HepG2 (cell line): ENCODE results near the gene REST. TPM values are rescaled to one million over a fixed set of nuclear protein-coding genes. Genes with fewer than 3 reads are reported as not detected.

ENCODE experiments used
- ATAC-seq: fragments of 200-7000 bp; cut with Tn5 transposase; 3 replicates; pipeline ENCODE4 v1.9.1; 2020; ENCODE audit warnings: mild to moderate bottlenecking, moderate library complexity
- BruUV-seq: library from RNA; stranded (reverse); fragments of 400-500 nt; replicated peaks from 2 replicates; lab custom pipeline; 2021; lab: Mats Ljungman, UMichigan
- CTCF ChIA-PET: fragments of 300-600 bp; formaldehyde crosslinking; extraction: SDS; loops from one replicate; lab custom pipeline; 2021; ENCODE audit warnings: low total read pairs, inconsistent platforms, low intra/inter-chr PET ratio; lab: Yijun Ruan, JAX
- POLR2A ChIA-PET: fragments of 350-600 bp; sonication (Branson Sonifier 250); formaldehyde crosslinking; loops from one replicate; lab custom pipeline; 2020; ENCODE audit warnings: antibody characterized with exemption, inconsistent platforms; lab: Yijun Ruan, JAX
- DNase-seq: peaks from one replicate; pipeline ENCODE4 v3.0.0-alpha.2; 2015; ENCODE audit warnings: low spot score
- FAIRE-seq: peaks from 3 replicates; lab custom pipeline; 2011; peaks lifted over from hg19 to GRCh38; lab: Jason Lieb, UNC
- H2AFZ ChIP-seq: one replicate; pipeline ENCODE4 v1.6.1; 2011; ENCODE audit warnings: low read length, inconsistent platforms
- H3K27ac ChIP-seq: fragments of 300-600 bp; 3 replicates; pipeline ENCODE4 v1.8.0; 2011; ENCODE audit warnings: mixed run types, mild to moderate bottlenecking, mixed read lengths, low read length, inconsistent platforms; ENCODE audit not compliant: insufficient read depth; ENCODE audit errors: extremely low read length
- H3K27me3 ChIP-seq, 2 experiments: fragments of 200-600 bp in 1 of 2; 2 replicates in 1 of 2; 3 replicates in 1 of 2; pipeline versions ENCODE4 v1.6.0 to v1.8.0; 2011; ENCODE audit warnings: low read length in 2 of 2, mild to moderate bottlenecking in 2 of 2, moderate library complexity in 2 of 2, inconsistent platforms in 1 of 2; ENCODE audit not compliant: insufficient read depth in 2 of 2, control insufficient read depth in 1 of 2
- H3K36me3 ChIP-seq, 2 experiments: fragments of 200-600 bp in 1 of 2; replicated peaks in 1 of 2; 2 replicates in 1 of 2; 3 replicates in 1 of 2; pipeline versions ENCODE4 v1.5.1 to v1.8.0; 2011; ENCODE audit warnings: low read length in 2 of 2, inconsistent platforms in 1 of 2; ENCODE audit not compliant: insufficient read depth in 2 of 2, control insufficient read depth in 1 of 2
- H3K4me1 ChIP-seq: 2 replicates; pipeline ENCODE4 v1.5.1; 2012; ENCODE audit warnings: low read length, inconsistent platforms; ENCODE audit not compliant: insufficient read depth
- H3K4me2 ChIP-seq: 2 replicates; pipeline ENCODE4 v1.6.0; 2011; ENCODE audit warnings: low read depth, low read length, inconsistent platforms
- H3K4me3 ChIP-seq, 3 experiments: fragments of 200-600 bp in 1 of 3; sonication (generic), shearing (Covaris generic) in 1 of 3; replicated peaks in 1 of 3; 2 replicates each; pipeline ENCODE4 v1.5.1; 2011 to 2016; ENCODE audit warnings: low read length in 3 of 3, inconsistent platforms in 2 of 3, low read depth in 2 of 3, mild to moderate bottlenecking in 2 of 3, control low read depth in 1 of 3, mixed read lengths in 1 of 3; ENCODE audit not compliant: insufficient read depth in 1 of 3
- H3K79me2 ChIP-seq: one replicate; pipeline ENCODE4 v1.6.1; 2011; ENCODE audit warnings: low read length, inconsistent platforms; ENCODE audit not compliant: insufficient read depth
- H3K9ac ChIP-seq: 2 replicates; pipeline ENCODE4 v1.6.0; 2011; ENCODE audit warnings: mild to moderate bottlenecking, low read depth, low read length, inconsistent platforms; ENCODE audit not compliant: insufficient read depth
- H3K9me3 ChIP-seq: 2 replicates; pipeline ENCODE4 v1.5.1; 2012; ENCODE audit warnings: mild to moderate bottlenecking, low read length
- H4K20me1 ChIP-seq: 2 replicates; pipeline ENCODE4 v1.6.0; 2011; ENCODE audit warnings: inconsistent platforms, mild to moderate bottlenecking, low read length, moderate library complexity; ENCODE audit not compliant: insufficient read depth
- CENPX ChIP-seq: sonication (generic); formaldehyde crosslinking; IDR thresholded peaks from 2 replicates; pipeline ENCODE4 v1.9.0; 2021; ENCODE audit warnings: mild to moderate bottlenecking, missing genetic modification reagents, moderate library complexity
- CERS6 ChIP-seq: sonication (generic); formaldehyde crosslinking; IDR thresholded peaks from 2 replicates; pipeline ENCODE4 v1.5.0; 2020; ENCODE audit warnings: missing genetic modification reagents
- CSRNP1 ChIP-seq: sonication (generic); formaldehyde crosslinking; IDR thresholded peaks from 2 replicates; pipeline ENCODE4 v1.8.1; 2023; ENCODE audit warnings: mild to moderate bottlenecking, missing genetic modification reagents
- IKZF1 ChIP-seq: fragments of 450-650 bp; IDR thresholded peaks from 2 replicates; pipeline ENCODE4 v1.7.1; 2016
- MAFF ChIP-seq: IDR thresholded peaks from 2 replicates; pipeline ENCODE4 v1.6.1; 2011; ENCODE audit warnings: low read depth, low read length, improper control_type of control experiment
- MAFK ChIP-seq, 2 experiments: IDR thresholded peaks in 1 of 2; conservative IDR thresholded peaks in 1 of 2; 2 replicates each; pipeline ENCODE4 v1.6.1; 2011; ENCODE audit warnings: improper control_type of control experiment in 2 of 2, low read length in 2 of 2
- PAWR ChIP-seq: sonication (generic); formaldehyde crosslinking; IDR thresholded peaks from 2 replicates; pipeline ENCODE4 v1.4.0; 2020; ENCODE audit warnings: missing genetic modification reagents, mild to moderate bottlenecking, borderline replicate concordance
- PRMT3 ChIP-seq: sonication (generic); formaldehyde crosslinking; IDR thresholded peaks from 2 replicates; pipeline ENCODE4 v1.8.1; 2022; ENCODE audit warnings: low read depth, mild to moderate bottlenecking, moderate library complexity, missing genetic modification reagents, borderline replicate concordance
- SMC3 ChIP-seq: IDR thresholded peaks from 2 replicates; pipeline ENCODE4 v1.6.1; 2011; ENCODE audit warnings: low read length, improper control_type of control experiment
- TRAFD1 ChIP-seq: sonication (generic); formaldehyde crosslinking; IDR thresholded peaks from 2 replicates; pipeline ENCODE4 v1.5.1; 2020; ENCODE audit warnings: missing genetic modification reagents, mild to moderate bottlenecking, borderline replicate concordance
- XRCC5 ChIP-seq: fragments of 200-400 bp; formaldehyde crosslinking; optimal IDR thresholded peaks from 2 replicates; pipeline ENCODE3; 2017; ENCODE audit warnings: mild to moderate bottlenecking, low read length
- ZNF260 ChIP-seq: sonication (generic); formaldehyde crosslinking; IDR thresholded peaks from 2 replicates; pipeline ENCODE4 v1.4.0; 2020; ENCODE audit warnings: missing genetic modification reagents, low read depth, mild to moderate bottlenecking, borderline replicate concordance
- ZNF652 ChIP-seq: IDR thresholded peaks from 2 replicates; pipeline ENCODE4 v1.6.1; 2016; ENCODE audit warnings: low read depth, borderline replicate concordance
- WGBS: methylation state at CpG from one replicate; pipeline ENCODE4 v1.1.6; 2017; ENCODE audit warnings: low lambda C conversion rate; 5-methylcytosine and 5-hydroxymethylcytosine counted together
- in situ Hi-C: cut with HindIII; loops from 2 replicates; pipeline ENCODE4 v1.10.0; 2017; ENCODE audit warnings: low pct_unique_long_range_greater_than_20kb; ENCODE audit not compliant: extremely low pct_ligation_motif_present
- intact Hi-C: fragments of 100-400 bp; cut with micrococcal nuclease; formaldehyde crosslinking; loops from one replicate; pipeline ENCODE4 v1.10.0; 2022; ENCODE audit not compliant: unreplicated experiment
- polyA plus RNA-seq, 8 experiments: library from polyadenylated mRNA; depleted of rRNA in 3 of 8; stranded (reverse) in 7 of 8; unstranded in 1 of 8; fragments of >200 nt; fragmentation: Illumina TruSeq in 4 of 8; extraction: Trizol in 4 of 8; gene quantifications; 2 replicates each; pipeline versions ENCODE4 v1.2.1 to v1.2.3, GENCODE V29; 2011 to 2016; ENCODE audit warnings: low read depth in 4 of 8, missing spikeins in 1 of 8, mixed read lengths in 1 of 8; ENCODE audit not compliant: insufficient read depth in 1 of 8
- total RNA-seq, 5 experiments: library from RNA; depleted of rRNA; stranded (reverse); fragments of >200 nt; fragmentation: Illumina TruSeq; extraction: Trizol; gene quantifications; 2 replicates each; pipeline ENCODE4 v1.2.3, GENCODE V29; 2016; ENCODE audit warnings: low read depth in 1 of 5

Gene REST
- total and polyA plus RNA-seq, 2 of the 13 experiments (the other 11 are each of a cell fraction or from before 2014, with no cell fraction given) = 12.7 to 22.4 TPM

GRCh38 chr4:56927196-56927595, 19.5 kb downstream of the REST start:
- no peaks in the 10 kb centered on the region for H4K20me1 ChIP-seq
- H3K9me3 ChIP-seq = no peaks in the 10 kb centered on the region
- TF ChIP-seq CERS6 (CRISPR knock-in tag) (no peak), CSRNP1 (CRISPR knock-in tag) (no peak), MAFK (conservative IDR thresholded peaks at IDR 0.05 in 1 of 2, IDR thresholded peaks at IDR 0.05 in 1 of 2; ENCODE audit: low read length in 2 of 2) (peak; percentile 73 to 85), CENPX (CRISPR knock-in tag) (no peak), MAFF (peak; percentile 87)
- no peak overlapping the region for H2AFZ ChIP-seq
- no peak overlapping the region for H3K4me2 ChIP-seq
- ATAC-seq = no peak
- DNase-seq = no peak
- no peaks in the 10 kb centered on the region for H3K27me3 ChIP-seq
- H3K36me3 ChIP-seq = peaks cover 12 to 42% of the 10 kb centered on the region in 2 experiments; a peak in 4 of 5 replicates
- POLR2A ChIA-PET = interaction anchor here (1.2 kb wide), 1 partner anchor 18 kb away, joined by 3 read pairs; no protein-coding TSS in a partner anchor
- no peak for FAIRE-seq
- CTCF ChIA-PET = no interaction called here
- in situ Hi-C loops = no loop called here
- WGBS = 77% methylated on average over 2 of the region's 2 CpGs
- no peak overlapping the region for H3K9ac ChIP-seq
- no peak overlapping the region for H3K27ac ChIP-seq
- peaks cover 5% of the 10 kb centered on the region for H3K79me2 ChIP-seq
- no peaks in the 10 kb centered on the region for H3K4me1 ChIP-seq
- no peak overlapping the region for H3K4me3 ChIP-seq
- BruUV-seq = no TSS peak
- intact Hi-C loops = no loop called here

DNA sequence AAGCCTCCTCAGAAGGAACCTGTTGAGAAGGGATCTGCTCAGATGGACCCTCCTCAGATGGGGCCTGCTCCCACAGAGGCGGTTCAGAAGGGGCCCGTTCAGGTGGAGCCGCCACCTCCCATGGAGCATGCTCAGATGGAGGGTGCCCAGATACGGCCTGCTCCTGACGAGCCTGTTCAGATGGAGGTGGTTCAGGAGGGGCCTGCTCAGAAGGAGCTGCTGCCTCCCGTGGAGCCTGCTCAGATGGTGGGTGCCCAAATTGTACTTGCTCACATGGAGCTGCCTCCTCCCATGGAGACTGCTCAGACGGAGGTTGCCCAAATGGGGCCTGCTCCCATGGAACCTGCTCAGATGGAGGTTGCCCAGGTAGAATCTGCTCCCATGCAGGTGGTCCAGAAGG, 22.9 kb downstream of the REST start:
- H2AFZ ChIP-seq = no peak overlapping the region
- H3K27ac ChIP-seq = no peak overlapping the region
- no peak overlapping the region for H3K9ac ChIP-seq
- no peaks in the 10 kb centered on the region for H3K9me3 ChIP-seq
- no peaks in the 10 kb centered on the region for H3K27me3 ChIP-seq
- no peaks in the 10 kb centered on the region for H3K4me1 ChIP-seq
- no TSS peak for BruUV-seq
- CTCF ChIA-PET = no interaction called here
- H3K36me3 ChIP-seq = peaks cover 10 to 36% of the 10 kb centered on the region in 2 experiments; a peak in 4 of 5 replicates
- POLR2A ChIA-PET = no interaction called here
- in situ Hi-C loops = no loop called here
- 87% methylated on average over 2 of the region's 7 CpGs for WGBS
- DNase-seq (no peak), FAIRE-seq (no peak), ATAC-seq (peak; percentile 29; the same call in 2 of the 3 replicates)
- no peaks in the 10 kb centered on the region for H3K79me2 ChIP-seq
- no peak overlapping the region for H3K4me3 ChIP-seq
- intact Hi-C loops = no loop called here
- H4K20me1 ChIP-seq = no peaks in the 10 kb centered on the region; the same call in 1 of the 2 replicates
- no peak overlapping the region for H3K4me2 ChIP-seq
- TF ChIP-seq TRAFD1 (CRISPR knock-in tag) (no peak), PAWR (CRISPR knock-in tag) (no peak), IKZF1 (no peak), ZNF260 (CRISPR knock-in tag) (no peak), XRCC5 (no peak), PRMT3 (no peak), ZNF652 (CRISPR knock-in tag) (no peak), SMC3 (no peak)
